Epithelial cell of proximal tubule (primary cell): ENCODE data around the gene TMTC4. TPM values are rescaled to one million over a fixed set of nuclear protein-coding genes. Genes with fewer than 3 reads are reported as not detected.
A peak's percentile ranks its signal among the peaks of the same experiment; 100 is the strongest.

Experiments used
- DNase-seq: peaks from one replicate; pipeline ENCODE4 v3.0.0-alpha.2; 2011; ENCODE audit warnings: low read depth
- H3K4me3 ChIP-seq: 2 replicates; pipeline ENCODE4 v1.5.1; 2011; ENCODE audit warnings: low read depth, mild to moderate bottlenecking, low read length
- total RNA-seq: library from RNA; depleted of rRNA; stranded (reverse); fragments of >200 nt; gene quantifications from 2 replicates; pipeline ENCODE4 v1.2.3, GENCODE V29; 2015
- TF ChIP-seq, protein P1 (sequence below): conservative IDR thresholded peaks from 2 replicates; pipeline ENCODE4 v1.5.1; 2012; ENCODE audit warnings: low read depth, mild to moderate bottlenecking, low read length

Gene TMTC4, protein sequence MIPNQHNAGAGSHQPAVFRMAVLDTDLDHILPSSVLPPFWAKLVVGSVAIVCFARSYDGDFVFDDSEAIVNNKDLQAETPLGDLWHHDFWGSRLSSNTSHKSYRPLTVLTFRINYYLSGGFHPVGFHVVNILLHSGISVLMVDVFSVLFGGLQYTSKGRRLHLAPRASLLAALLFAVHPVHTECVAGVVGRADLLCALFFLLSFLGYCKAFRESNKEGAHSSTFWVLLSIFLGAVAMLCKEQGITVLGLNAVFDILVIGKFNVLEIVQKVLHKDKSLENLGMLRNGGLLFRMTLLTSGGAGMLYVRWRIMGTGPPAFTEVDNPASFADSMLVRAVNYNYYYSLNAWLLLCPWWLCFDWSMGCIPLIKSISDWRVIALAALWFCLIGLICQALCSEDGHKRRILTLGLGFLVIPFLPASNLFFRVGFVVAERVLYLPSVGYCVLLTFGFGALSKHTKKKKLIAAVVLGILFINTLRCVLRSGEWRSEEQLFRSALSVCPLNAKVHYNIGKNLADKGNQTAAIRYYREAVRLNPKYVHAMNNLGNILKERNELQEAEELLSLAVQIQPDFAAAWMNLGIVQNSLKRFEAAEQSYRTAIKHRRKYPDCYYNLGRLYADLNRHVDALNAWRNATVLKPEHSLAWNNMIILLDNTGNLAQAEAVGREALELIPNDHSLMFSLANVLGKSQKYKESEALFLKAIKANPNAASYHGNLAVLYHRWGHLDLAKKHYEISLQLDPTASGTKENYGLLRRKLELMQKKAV
- 29.8 and 31.2 TPM in 2 replicates for total RNA-seq

- H3K4me3 ChIP-seq: peak within 1 kb of the TSS; percentile 76
- DNase-seq: no peak
- TF ChIP-seq, protein P1, sequence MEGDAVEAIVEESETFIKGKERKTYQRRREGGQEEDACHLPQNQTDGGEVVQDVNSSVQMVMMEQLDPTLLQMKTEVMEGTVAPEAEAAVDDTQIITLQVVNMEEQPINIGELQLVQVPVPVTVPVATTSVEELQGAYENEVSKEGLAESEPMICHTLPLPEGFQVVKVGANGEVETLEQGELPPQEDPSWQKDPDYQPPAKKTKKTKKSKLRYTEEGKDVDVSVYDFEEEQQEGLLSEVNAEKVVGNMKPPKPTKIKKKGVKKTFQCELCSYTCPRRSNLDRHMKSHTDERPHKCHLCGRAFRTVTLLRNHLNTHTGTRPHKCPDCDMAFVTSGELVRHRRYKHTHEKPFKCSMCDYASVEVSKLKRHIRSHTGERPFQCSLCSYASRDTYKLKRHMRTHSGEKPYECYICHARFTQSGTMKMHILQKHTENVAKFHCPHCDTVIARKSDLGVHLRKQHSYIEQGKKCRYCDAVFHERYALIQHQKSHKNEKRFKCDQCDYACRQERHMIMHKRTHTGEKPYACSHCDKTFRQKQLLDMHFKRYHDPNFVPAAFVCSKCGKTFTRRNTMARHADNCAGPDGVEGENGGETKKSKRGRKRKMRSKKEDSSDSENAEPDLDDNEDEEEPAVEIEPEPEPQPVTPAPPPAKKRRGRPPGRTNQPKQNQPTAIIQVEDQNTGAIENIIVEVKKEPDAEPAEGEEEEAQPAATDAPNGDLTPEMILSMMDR: no peak
Measured at GRCh38 chr13:100674572-100674871, at the start of gene TMTC4. TSS of gene TMTC4 (minus strand) at chr13:100674795. CDS start at chr13:100670362, 4,433 bp downstream.

DNA sequence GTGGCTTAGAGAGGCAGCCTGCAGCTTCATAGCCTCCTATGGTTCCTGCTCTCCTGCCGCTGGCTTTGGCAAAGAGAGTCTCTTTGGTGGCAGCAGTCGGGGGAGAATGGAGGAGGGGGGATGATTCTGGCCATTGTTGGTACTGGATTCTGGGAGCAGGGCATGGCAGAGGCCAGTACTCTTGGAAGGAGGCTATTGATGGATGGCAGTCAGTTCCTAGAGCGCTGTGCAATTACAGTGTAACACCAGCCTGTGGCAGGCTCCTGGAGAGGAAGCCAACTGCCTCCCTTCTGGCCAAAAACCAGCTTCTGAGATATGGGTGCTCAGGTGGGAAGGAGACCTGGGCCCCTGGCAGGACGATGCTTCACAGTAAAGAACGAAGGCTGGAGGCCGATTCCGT is 47.9 kb upstream of the TMTC4 start:
- no peak for DNase-seq
- no peak overlapping the region for H3K4me3 ChIP-seq
- TF ChIP-seq, protein P1: no peak

DNA sequence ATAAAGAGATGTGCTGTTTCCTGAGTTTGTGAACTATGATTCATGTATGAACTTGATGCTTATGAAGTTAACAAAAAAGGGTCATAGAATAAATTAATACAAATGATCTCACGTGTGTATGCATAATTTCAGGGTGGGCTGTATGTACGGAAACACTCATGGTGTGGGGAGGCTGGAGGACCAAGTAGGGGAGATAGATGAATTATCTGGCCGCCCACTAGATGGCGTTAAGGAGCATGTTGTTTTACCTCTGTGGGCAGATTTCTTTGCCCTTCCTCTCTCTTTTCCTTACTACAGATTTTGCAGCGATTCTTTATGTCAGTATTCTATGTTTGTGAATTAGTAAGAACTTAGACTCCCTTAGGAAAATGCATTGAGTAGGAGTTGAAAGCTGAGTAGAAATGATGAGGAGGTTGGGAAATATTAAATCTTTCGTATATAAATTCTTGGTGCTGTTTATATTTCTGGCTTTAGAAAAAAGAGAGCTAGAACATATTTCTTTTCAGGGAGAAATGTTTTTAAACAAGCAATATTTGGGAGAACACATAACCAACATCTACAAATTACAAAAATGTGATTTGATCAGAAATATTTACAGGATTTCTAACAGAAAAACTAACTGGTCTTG is 47.4 kb upstream of the TMTC4 start:
- TF ChIP-seq, protein P1: peak; percentile 83
- H3K4me3 ChIP-seq: no peak overlapping the region
- DNase-seq: peak; percentile 7

DNA sequence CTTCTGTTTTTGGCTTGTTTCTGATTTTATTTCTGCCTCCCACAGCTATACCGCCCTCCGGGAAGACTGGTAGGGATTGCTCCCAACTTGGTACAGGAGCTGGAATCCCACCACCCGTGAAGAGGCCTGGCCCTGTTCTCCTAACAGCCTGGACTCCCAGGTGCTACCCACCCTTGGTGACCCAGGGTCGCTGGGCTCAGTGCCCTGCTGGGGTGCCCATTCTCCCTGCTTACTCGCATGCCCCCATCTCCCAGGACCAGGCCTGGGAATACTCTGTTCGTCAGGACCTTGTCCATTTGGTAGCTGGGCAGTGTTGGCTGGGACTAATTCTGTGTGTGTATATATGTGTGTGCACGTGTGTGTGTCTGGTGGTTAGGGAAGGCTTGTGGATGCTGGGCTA is 41.0 kb upstream of the TMTC4 start:
- no peak for DNase-seq
- TF ChIP-seq, protein P1: no peak
- no peak overlapping the region for H3K4me3 ChIP-seq

DNA sequence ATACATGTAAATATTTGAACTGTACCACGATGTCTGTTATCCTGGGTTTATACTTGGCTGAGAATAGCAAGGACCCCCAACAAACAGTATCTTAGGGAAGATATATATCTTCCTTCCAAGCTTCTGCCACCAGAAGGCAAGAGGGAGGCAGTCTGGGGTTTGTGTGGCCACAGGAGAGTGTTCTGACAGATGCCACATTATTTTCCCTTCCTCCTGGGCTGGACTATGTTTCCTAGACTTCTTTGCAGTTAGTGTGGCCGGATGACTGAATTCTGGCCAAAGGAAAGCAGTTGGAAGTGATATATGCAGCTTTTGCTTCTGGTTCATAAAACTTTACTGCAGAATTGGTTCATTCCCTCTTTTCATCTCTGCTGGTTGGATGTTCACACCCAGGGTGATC is 39.9 kb upstream of the TMTC4 start:
- TF ChIP-seq, protein P1: no peak
- no peak overlapping the region for H3K4me3 ChIP-seq
- DNase-seq: no peak

- TF ChIP-seq, protein P1: no peak
- peak; percentile 53 for DNase-seq
Measured at GRCh38 chr13:100710176-100710575, 35.6 kb upstream of the TMTC4 start.

More at GRCh38 chr13:100710176-100710575, 35.6 kb upstream of the TMTC4 start:
- no peak overlapping the region for H3K4me3 ChIP-seq
